Kidney capillary endothelial cell (primary cell): ENCODE results near the gene ZBTB20.

Experiments used
- DNase-seq: peaks from one replicate; pipeline ENCODE4 v3.0.0-alpha.2; 2018; ENCODE audit warnings: low spot score

ZBTB20 gene

DNA sequence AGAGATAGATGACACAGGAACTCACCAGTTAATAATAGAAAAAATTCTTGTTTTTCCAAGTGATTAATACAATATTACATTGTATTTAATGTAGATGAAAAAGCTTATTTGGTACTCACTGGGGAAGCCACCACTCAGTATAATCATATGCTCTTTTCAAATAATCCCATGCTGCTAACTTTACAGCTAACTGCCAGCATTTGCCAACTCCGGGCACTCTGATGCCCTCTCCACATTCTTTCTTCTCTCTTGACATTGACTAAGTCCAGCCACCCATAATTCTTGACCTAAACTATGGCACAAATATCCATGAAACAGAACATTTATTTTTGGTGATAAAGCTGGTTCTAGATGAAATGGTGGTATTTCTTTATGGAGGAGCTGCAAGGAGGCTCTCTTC is 384.9 kb downstream of the ZBTB20 start:
- no peak for DNase-seq

DNA sequence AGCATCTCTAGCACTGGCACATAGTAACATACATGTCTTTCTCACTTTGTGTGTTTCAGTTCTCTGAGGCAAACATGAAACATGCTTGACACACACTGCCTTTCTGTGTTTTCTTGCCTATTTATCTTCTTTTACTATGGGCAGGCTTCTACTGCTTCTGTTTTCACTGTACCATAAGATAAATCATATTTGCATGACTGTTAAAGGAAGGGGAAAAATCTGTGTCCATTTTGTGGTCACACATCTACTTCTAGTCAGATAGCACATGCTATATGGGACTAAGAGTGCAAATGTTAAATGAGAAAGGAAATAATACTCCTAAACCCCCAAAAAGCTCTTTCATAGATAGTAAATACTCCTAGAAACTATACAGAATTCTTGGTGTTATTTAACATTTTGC is 386.4 kb downstream of the ZBTB20 start:
- DNase-seq, result no peak

DNA sequence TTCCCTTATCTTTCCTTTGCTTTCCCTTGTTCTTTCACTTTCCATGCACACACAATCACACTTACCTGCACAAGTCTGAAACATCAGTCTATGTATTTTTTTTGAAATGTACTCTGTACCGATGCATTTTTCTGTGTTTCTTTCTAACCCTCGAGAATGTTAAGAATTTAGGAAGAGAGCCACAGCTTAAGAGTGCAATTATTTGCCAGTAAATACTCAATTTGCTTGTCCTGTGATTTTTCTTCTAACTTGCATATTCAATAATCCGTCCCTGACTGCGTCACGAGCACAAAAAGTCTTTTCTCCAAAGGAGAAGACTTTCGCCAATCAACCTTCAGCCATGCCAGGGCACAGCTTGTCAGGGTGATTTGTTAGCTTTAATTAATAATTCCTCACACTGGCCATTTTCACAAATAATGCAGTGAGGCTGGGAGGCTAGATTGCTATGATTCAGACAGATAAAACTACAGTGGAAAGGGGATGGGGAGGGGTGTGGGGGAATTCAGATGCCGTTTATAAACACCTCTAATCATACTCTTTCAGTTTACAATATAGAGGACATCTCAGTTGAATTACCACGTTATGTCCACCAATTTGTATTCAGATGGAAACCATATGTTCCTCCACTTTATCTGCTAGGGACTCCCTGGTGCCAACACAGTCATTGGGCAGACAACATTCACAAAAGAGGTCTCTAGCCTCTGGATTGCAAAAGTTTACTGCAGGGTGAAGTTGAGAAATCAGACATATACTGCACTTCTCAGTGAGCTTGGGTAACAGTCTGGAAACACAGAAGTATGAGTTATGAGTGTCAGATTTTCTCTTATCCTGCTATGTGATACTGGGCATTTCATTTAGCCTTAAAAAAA is 388.0 kb downstream of the ZBTB20 start:
- DNase-seq, result no peak

DNA sequence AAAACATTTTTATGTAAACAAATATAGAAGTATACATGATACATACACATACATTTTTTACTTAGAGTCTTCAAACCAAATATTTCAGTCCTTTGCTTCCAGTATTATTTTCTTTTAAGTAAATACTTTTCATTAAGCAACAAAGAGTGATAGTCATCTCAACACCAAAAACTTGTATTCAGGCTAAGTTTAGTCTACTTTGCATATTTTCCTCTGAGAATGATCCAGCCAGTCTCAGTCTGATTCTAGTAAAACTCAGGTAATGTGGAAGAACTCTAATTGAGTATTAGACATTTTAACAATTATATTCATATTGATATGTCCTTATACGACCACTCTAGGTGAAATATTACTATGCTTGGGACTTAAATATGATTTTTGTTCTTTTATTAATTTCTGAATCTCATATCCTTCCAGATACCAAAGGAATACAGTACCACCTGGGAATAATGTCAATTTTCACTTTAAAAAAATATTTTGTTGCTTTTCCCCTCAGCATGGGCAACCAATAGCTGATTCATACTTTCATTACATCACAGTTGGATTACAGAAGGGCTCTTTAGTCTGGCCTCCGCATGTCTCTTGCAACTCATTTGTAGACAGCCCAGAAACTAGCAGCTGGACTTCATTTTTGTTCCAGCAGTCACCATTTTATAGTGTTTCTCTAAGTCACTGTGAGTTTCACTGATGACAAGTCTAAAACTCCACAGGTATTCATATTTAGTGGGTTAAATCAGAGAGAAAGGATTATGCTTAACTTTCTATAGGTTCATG is 390.4 kb downstream of the ZBTB20 start:
- no peak for DNase-seq

DNA sequence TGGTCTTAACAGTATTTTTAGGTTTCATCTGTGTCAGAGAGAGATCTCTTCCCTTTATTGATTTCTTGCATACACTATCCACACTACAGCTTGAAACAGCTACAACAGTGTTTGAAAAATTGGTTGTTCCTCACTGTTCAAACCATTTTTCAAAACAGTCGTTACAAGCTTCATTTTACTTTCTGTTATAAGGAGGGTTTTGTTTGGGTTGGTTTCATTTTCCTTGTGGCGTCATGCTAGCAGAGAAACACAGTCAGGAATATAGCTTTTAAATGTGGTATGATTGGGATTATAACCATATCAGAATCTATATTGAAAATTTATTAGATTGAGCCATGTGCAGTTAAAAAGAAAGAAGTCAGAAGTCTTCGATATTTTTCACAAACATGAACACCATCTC is 400.6 kb downstream of the ZBTB20 start:
- no peak for DNase-seq

DNA sequence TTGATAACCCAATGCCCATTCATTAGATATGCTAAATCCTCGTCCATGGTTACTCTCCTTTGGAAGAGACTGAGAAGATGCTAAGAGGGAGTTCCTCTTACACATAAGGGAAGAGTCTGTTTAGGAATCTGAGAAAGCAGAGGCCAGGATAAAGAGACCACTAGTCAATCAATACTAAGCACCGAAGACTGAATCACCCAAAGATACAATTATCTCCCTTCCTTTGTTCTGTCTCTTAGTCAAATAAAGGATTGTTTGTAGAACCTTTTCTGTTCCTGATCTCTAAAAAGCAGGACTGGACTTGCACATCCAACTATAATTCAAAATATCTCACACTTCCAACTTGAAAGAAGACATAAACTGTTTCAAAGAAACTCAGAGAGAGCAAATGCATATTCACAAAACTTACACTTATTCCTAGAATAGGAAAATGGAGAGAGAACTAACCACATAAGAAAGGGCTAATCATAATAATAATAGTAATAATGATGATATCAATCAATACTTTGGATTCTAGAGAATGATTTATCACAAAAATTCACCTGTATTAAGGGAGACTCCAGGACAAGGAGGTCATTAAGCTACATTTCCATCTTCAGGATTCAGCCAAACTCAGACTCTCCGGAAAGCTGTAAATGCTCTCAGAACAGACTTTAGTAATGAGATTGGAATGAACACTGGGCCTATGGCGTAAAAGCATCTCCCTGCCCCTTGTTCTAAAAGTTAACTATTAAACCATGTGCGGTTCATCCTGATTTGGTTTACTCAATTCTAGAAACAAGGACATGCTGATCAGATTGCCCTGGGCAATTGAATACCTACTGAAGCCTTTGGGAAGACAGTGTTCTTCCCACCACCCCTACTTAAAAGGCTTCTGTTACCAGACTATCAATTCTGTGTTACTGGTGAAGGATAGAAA is 401.5 kb downstream of the ZBTB20 start:
- no peak for DNase-seq

DNA sequence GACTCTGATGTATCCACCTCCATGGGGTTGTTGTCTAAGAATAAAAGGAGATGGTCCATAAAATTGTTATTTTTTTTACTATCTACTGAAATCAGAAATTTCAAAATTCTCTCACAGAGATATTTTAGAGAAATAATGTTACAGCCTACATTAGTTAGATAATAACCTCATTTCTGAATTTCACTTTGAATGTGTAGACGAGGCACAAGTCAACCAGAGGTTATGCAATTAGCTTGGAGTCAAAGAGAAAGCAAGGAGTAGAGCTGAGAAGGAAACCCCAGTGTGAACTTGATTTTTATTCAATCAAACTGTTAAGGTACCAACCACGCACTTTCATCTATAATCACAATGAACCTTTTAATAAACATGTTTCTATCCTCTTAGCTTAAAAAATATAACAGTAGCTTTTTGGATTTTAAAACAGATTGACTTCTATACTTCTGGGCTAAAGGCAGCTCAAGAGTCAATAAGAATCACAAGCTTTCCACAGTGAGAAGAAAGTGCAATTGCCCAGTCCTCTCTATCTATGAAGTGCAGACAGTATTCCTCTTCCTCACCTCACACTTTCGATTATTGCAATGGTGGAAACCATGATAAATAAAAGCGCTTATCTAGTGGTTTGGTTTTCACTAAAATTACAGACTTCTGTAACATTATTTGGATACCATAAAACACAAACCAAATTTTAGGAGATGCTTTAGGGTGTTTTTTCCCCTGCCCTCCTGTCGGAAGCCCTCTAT is 403.2 kb downstream of the ZBTB20 start:
- no peak for DNase-seq

DNA sequence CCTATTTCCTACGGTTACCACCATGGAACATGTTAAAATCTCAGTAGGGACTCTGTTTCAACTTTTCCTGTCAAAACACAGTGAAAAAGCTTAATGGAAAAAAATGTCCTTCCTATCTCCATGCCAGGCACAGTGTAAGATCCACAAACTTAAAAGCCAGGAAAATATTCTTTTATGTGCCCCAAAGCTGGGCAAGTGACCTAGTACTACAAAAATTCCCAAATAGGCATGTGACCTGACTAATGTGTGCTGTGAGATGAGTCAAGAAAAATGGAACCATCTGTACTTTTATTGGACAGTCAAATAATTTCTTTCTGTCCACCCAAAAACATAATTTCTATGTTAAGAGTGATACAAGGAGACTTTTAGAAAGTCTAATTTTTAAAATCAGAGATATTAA is 406.0 kb downstream of the ZBTB20 start:
- DNase-seq, result no peak

DNA sequence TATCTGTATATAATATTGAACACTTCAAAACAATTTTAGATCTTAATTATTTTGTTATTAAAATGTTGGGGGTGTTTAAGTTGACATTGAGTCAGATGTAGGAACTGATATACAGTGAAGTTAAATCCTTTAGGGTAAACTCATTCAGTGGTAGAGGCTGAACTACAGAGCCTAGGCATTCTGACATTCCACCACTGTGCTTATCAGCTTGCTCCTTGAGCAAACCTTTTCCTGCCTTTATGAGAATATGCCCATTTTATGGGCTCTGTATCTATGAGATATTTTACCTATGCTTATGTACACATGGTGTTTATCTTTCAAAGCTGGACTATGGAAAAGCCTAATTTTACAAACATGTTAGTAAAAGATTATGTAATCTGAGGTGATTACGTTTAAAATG is 407.5 kb downstream of the ZBTB20 start:
- no peak for DNase-seq

DNA sequence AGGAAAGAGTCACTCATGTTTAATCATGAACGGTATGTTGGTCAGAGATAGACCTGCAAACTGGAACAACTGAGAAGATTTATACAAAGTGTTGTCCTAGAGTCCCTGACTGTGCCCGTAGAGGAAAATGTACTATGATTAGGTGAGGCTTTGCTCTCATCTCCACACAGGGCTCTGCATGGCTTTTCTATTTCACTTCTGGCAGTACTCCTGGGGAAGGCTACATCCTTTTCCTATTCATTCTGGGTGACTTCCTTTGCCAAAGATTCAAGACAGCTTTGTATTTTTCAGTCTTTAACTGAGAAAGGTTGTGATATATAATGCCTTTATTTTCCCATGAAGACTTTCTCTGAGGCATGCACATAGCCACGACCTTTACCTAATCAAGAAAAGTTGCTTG is 414.7 kb downstream of the ZBTB20 start:
- no peak for DNase-seq

DNA sequence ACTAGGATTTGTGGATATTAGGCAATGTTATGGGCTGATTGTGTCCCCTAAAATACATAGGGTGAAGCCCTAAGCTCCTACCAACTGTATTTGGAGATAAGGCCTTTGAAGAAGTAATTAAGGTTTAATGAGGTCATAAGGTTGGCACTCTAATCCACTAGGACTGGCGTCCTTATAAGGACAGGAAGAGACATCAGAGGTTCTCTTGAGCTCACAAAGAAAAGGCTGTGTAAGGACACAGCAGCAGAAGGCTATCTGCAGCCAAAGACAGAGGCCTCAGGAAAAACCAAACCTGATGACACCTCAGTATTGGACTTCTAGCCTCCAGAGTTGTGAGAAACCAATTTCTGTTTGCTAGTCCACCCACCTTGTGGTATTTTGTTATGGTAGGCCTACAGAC is 416.7 kb downstream of the ZBTB20 start:
- DNase-seq, result no peak

DNA sequence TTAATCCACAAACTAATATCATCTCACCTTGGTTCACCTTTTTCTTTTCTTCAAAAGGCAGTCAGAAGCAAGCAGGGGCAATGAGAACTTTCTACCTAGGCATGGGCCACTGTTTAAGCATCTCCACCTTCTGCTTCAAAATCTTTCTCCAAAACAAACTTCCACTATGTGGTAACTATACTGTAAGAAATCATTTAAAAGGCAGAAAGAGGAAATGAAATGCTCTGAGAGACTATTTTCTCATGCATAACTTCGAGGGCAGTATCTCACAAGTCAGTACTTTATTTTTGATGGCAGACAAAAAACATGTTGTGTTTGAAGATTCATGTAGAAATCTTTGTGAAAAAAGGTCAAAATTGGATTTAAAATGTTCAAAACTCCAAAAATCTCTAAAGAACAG is 419.7 kb downstream of the ZBTB20 start:
- no peak for DNase-seq

DNA sequence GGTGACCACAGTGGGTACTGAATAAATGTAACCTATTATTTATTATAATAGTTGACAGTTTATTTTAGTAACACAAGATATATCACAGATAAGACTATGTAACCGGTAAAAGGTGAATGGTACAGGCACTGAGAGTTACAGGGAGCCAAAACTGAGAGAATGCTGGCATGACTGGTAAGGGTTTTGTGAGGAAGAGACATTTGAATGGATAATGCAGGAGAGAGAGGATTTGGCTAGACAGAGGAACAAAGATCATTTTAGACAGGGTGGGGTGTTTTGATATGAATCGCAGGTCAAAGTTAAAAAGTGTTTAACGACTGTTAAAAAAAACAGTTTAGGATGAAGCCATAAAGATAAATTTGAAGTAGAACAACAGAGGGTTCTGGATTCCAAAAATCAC is 421.1 kb downstream of the ZBTB20 start:
- no peak for DNase-seq

DNA sequence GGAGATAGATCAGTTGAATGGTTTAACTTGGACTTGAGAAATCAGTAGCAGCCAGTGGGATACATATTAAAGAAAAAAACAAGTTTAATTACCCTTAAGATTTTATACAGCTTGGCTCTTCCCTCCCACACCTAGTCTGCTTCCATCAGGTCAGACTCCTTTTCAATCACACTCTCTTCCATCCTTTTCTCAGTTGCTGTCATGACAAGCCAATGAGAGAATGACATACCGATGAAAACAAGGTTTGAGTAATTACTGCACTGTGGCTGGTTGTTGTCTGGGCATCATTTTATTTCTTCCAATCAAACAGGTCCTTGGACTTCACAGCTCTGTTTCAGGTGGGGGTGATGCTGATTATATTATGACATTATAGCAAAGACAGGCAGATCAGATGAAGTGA is 424.6 kb downstream of the ZBTB20 start:
- DNase-seq, result no peak

DNA sequence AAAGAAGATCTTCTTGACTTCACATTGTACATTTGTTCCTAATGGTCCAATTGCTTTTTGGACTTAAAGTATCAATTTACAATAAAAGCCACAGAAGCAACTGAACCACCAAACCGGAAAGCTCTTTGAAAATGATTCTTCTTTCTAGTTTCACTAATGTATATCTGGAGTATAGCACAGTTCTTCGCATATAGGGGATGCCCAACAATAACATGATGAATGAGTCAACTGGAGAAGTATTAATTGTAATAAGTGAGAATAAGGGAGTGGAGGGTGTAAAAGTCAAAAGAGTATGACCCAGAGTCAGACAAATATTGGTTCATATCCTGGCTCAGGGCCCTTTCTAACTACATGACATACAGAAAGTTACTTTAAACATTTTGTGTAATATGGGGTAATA is 425.2 kb downstream of the ZBTB20 start:
- no peak for DNase-seq

DNA sequence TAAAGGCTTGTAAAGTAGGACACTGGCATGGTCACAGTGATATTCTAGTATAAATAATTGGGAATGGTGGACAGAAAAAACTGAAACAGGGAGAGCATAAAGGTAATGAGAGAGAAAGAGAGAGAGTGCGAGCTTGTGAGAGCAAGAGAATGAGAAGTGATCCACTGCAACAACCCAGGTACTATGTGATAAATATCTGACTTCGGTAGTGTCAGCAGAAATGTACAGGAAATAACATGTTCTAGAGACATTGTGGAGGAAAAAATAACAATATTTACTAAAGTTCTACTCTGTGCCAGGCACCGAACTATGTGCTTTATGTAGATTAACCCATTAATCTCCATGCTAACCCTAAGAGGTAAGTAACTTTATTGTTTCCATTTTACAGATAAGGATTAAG is 425.9 kb downstream of the ZBTB20 start:
- no peak for DNase-seq

DNA sequence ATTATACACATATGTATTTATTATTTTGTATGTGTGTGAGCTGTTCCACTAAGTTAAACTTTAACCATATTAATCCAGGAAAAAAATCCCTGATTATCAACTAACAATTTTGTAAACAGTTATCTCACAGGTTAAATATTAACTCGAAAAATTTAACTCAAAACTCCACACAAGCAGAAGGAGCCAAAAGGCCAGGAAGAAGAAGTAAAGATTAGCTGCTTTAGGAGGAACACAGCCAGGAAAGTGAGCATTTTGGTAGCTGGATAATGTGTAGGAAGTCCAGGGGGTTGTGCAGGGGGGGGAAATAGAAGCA is 428.2 kb downstream of the ZBTB20 start:
- DNase-seq, result no peak

DNA sequence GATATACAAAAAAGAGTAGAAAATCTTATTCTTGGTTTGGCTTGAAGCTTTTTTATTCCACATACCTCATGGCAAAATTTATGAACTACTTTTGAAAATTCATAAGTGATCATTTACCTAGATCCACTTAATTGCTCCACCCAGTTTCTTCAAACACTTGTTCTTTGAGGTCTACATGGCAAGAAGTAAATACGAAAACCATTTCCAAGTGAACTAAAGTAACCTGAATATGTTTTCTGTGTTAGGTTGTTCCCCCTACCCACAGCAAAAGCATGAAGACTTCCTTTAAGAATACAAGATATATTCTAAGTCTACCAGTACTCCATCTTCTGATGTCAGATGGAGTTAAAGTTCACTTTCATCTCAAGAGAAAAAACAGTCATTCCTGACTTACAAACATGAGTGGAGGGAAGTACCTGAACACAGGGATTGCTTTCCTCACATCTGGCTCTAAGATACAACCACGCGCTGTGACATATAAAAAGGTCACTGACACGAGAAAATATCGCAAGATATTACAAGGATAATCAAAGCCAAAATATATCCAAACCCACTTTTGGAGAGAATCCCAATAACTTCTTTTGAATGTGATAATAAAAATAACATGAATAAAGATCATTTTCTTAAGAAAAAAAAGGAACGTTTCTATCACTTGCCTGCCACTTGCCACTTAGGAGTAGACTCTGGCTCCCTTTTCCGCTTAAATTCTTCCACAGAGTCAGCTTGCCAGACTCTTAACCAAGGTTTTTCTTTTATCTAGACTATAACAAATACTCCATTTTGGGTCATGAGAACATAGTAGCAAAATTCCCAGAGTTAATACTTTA is 428.8 kb downstream of the ZBTB20 start:
- no peak for DNase-seq

DNA sequence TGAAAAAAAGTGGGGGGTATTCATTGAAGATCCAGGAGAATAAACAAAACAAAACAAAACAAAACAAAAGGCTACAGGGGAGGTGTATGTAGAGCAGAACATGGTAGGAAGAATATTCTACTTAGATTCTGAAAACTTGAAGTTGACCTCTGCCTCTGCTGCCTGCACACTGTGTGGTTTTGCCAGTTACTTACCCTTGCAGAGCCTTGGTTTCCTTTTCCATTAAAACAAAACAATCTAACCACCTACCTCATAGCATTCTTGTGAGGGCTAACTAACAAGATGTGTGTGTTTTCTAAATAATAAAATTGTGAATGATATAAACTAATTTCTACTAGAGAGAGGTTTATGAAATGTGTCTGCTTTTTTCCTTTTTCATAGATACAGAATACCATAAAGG is 430.2 kb downstream of the ZBTB20 start:
- DNase-seq, result no peak

DNA sequence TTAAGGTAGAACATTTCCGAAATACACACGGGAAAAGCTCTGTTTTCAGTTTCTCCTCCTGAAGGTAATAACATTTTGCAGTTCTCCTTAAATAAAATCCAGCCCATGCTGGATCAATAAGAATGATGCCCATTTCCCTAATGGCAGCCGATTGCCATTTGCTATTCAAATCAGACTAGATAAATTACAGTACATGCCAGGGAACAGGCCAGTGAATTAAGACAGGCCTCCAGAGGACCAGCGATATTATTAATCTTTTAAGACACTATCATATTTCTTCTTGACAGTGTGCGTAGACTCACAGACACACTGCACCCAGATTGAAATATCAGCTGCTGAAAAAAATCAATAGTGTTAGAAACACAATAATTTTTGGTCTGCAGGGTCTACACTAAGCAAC is 431.0 kb downstream of the ZBTB20 start:
- DNase-seq, result no peak

DNA sequence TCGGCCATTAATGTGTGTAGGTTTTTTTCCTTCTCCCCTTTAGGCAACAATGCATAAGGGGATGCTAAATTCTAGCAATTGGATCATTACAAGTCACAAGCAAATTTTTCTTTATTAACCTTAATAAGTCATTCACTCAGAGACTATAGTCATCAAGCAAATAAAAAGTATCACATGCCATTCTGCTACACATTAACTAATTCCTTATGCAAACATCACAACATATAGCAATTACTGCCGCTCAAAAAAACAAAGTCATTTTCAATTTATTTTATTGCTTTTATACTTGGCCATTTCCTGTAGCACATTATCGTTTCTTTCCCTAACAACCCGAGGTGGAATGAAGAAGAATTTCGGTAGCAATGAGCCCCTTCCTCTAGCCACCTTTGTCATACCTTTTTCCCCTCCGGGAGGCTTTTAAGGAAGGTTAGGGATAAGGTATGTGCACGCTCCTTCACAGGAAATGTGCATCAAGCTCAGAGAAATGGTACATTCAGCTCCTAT is 432.1 kb downstream of the ZBTB20 start:
- DNase-seq, result no peak
